Measurements from ENCODE around the gene UBE2U. TPM values are rescaled to one million over a fixed set of nuclear protein-coding genes. Genes with fewer than 3 reads are reported as not detected.
A peak's percentile ranks its signal among the peaks of the same experiment; 100 is the strongest.

UBE2U gene
- total RNA-seq, 4 donors from 2014 or later: not detected

DNA sequence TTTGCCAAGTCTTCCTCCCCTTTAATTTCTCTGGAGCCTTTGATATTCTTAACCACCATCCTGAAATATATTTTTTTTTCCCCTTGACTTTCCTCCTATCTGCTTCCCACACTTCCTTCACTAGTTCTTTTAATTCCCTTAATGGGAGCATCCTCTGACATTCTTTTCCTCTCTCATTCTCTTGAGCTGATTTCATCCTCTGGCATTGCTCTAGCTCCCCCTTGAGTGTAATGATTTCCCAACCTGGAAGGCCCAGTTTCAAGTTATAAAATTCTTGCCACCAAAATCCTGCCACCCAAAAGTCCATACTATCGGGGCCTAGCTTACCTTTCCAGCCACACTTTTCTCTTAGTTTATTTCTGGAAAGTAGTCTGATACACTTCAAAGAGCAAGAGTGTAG lies 39.5 kb upstream of the UBE2U start:
- no peaks in the 10 kb centered on the region for H3K27me3 ChIP-seq
- no peaks in the 10 kb centered on the region for H3K9me3 ChIP-seq
- no peaks in the 10 kb centered on the region for H3K36me3 ChIP-seq
- DNase-seq: no peak
- H3K4me1 ChIP-seq: no peaks in the 10 kb centered on the region
- TF ChIP-seq POLR2A (IDR thresholded peaks at IDR 0.05): no peak
- TF ChIP-seq, protein P1, sequence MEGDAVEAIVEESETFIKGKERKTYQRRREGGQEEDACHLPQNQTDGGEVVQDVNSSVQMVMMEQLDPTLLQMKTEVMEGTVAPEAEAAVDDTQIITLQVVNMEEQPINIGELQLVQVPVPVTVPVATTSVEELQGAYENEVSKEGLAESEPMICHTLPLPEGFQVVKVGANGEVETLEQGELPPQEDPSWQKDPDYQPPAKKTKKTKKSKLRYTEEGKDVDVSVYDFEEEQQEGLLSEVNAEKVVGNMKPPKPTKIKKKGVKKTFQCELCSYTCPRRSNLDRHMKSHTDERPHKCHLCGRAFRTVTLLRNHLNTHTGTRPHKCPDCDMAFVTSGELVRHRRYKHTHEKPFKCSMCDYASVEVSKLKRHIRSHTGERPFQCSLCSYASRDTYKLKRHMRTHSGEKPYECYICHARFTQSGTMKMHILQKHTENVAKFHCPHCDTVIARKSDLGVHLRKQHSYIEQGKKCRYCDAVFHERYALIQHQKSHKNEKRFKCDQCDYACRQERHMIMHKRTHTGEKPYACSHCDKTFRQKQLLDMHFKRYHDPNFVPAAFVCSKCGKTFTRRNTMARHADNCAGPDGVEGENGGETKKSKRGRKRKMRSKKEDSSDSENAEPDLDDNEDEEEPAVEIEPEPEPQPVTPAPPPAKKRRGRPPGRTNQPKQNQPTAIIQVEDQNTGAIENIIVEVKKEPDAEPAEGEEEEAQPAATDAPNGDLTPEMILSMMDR (IDR thresholded peaks at IDR 0.05): peak in 1 of 6 experiments; percentile 8
- no peak overlapping the region for H3K4me3 ChIP-seq
- H3K27ac ChIP-seq: no peak overlapping the region

DNA sequence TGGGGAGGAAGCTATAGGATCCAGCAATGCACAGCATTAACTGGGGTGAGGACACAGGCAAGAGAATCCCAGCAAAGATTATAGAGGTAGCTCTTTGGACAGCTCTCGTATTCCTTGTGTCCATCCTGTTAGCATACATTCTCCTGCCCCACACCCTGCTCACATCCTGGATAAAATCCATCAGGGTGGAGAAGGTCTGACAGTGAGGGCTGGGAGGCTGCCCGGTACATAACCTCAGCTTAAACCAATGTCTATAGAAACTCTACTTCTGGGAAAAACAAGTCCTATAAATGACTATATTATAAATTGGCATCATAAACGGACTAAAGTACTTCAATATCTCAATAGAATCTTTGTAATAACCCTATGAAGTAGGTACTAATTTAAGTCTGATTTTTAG lies 36.8 kb upstream of the UBE2U start:
- DNase-seq: no peak
- Histone ChIP-seq H3K27me3 (no peaks in the 10 kb centered on the region), H3K36me3 (no peaks in the 10 kb centered on the region), H3K4me1 (peaks cover 0 to 4% (median 2%) of the 10 kb centered on the region in 4 donors), H3K9me3 (no peaks in the 10 kb centered on the region), H3K4me3 (no peak overlapping the region), H3K27ac (no peak overlapping the region)
- TF ChIP-seq, protein P1 (IDR thresholded peaks at IDR 0.05): no peak
- no peak for TF ChIP-seq POLR2A (IDR thresholded peaks at IDR 0.05)

DNA sequence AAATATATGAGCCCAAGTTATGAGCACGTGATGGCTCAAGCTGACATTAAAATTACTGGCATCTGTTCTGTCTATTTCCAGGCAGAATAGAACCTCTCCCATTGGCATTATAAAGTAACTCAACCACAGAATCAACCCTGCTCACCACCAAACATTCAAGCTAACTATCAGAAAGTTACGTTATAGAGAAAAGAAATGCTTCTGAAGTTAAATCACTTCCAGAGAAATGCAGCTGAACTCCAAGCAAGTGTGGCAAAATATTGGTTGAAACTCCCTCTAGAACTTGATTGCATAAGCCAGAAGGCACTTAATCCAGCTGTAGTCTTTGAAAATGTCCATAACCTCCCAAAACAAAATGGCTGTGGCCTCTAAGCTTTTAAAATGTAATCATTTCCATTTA lies 36.2 kb upstream of the UBE2U start:
- no peaks in the 10 kb centered on the region for H3K27me3 ChIP-seq
- H3K27ac ChIP-seq: no peak overlapping the region
- TF ChIP-seq, protein P1 (IDR thresholded peaks at IDR 0.05): no peak
- no peak for TF ChIP-seq POLR2A (IDR thresholded peaks at IDR 0.05)
- peaks cover 0 to 7% (median 2%) of the 10 kb centered on the region in 4 donors for H3K4me1 ChIP-seq
- no peaks in the 10 kb centered on the region for H3K9me3 ChIP-seq
- H3K36me3 ChIP-seq: no peaks in the 10 kb centered on the region
- no peak for DNase-seq
- no peak overlapping the region for H3K4me3 ChIP-seq

DNA sequence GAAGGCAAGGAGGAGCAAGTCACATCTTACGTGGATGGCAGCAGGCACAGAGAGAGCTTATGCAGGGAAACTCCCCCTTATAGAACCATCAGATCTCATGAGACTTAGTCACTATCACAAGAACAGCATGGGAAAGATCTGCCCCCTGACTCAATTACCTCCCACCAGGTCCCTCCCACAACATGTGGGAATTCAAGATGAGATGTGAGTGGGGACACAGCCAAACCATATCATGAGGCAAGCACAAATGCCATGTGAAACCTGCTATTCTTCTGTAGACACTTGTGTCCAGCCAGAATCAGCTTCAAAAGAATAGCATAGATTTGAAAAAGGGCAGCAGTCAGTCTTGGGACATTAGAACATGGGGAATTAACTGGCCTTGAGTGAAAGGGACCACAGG lies 32.2 kb upstream of the UBE2U start:
- no peaks in the 10 kb centered on the region for H3K27me3 ChIP-seq
- no peaks in the 10 kb centered on the region for H3K36me3 ChIP-seq
- peaks cover 0 to 11% (median 2%) of the 10 kb centered on the region in 4 donors for H3K4me1 ChIP-seq
- TF ChIP-seq POLR2A (IDR thresholded peaks at IDR 0.05): no peak
- TF ChIP-seq, protein P1 (IDR thresholded peaks at IDR 0.05): no peak
- H3K27ac ChIP-seq: peak overlapping the region in 1 of 4 donors; percentile 56
- DNase-seq: no peak
- H3K9me3 ChIP-seq: no peaks in the 10 kb centered on the region
- no peak overlapping the region for H3K4me3 ChIP-seq

DNA sequence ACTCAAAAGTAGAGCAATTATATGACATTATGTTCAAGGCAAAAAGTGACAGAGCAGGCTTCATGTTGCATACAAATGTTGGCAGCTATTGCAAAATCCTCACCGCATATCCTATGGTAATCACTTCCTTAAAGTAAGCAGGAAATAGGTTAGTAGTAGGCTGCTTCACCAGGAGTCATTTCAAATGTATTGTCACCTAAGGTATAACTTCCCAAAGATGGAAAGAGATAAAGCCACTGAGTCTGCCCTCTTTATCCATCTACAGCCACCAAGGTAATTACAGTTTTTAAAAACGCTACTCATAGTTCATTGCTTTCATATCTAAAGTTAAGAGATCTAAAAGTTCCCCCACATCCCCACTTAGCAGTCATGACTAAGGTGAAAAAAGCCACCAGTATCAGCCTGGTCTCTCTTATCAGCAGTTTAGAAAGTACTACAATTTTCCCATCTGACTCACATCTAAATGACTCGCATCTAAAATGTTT lies 31.6 kb upstream of the UBE2U start:
- peak overlapping the region in 3 of 4 donors; percentile 5 to 56 (median 27) for H3K27ac ChIP-seq
- H3K27me3 ChIP-seq: no peaks in the 10 kb centered on the region
- H3K4me3 ChIP-seq: no peak overlapping the region
- H3K9me3 ChIP-seq: no peaks in the 10 kb centered on the region
- TF ChIP-seq, protein P1 (IDR thresholded peaks at IDR 0.05): no peak
- no peak for TF ChIP-seq POLR2A (IDR thresholded peaks at IDR 0.05)
- peaks cover 0 to 11% (median 2%) of the 10 kb centered on the region in 4 donors for H3K4me1 ChIP-seq
- no peaks in the 10 kb centered on the region for H3K36me3 ChIP-seq
- no peak for DNase-seq

Measured in Peyer's patch (tissue), 4 donors.